Lung (tissue), 12 donors: ENCODE data around the gene CEP57. TPM values are rescaled to one million over a fixed set of nuclear protein-coding genes. Genes with fewer than 3 reads are reported as not detected.
A peak's percentile ranks its signal among the peaks of the same experiment; 100 is the strongest.

Source experiments
- ATAC-seq: fragments of 200-7000 bp; cut with Tn5 transposase; one replicate; pipeline ENCODE4 v1.9.1; 2020; ENCODE audit warnings: moderate number of reproducible peaks; ENCODE audit not compliant: insufficient read depth, low FRiP score
- DNase-seq, 3 donors: peaks; one replicate each; pipeline ENCODE4 v3.0.0-alpha.2; 2013 to 2017
- H3K27ac ChIP-seq, 2 donors: one replicate each; pipeline ENCODE4 v1.5.1; 2013; ENCODE audit warnings: mild to moderate bottlenecking in 2 of 2, moderate library complexity in 2 of 2, control low read depth in 1 of 2, inconsistent platforms in 1 of 2, low read depth in 1 of 2, low read length in 1 of 2
- H3K27me3 ChIP-seq, 3 donors: one replicate each; pipeline ENCODE4 v1.5.1; 2013; ENCODE audit warnings: low read length in 2 of 3; ENCODE audit not compliant: control insufficient read depth in 3 of 3, insufficient read depth in 3 of 3
- H3K36me3 ChIP-seq, 4 donors: one replicate each; pipeline ENCODE4 v1.5.1; 2013; ENCODE audit warnings: low read length in 4 of 4, mild to moderate bottlenecking in 1 of 4, moderate library complexity in 1 of 4; ENCODE audit not compliant: control insufficient read depth in 4 of 4, insufficient read depth in 4 of 4
- H3K4me1 ChIP-seq, 5 donors: one replicate each; pipeline ENCODE4 v1.5.1; 2013; ENCODE audit warnings: low read length in 5 of 5, mild to moderate bottlenecking in 2 of 5, moderate library complexity in 1 of 5; ENCODE audit not compliant: control insufficient read depth in 5 of 5, insufficient read depth in 5 of 5
- H3K4me3 ChIP-seq: one replicate; pipeline ENCODE4 v1.5.1; 2013; ENCODE audit warnings: mild to moderate bottlenecking, control low read depth, moderate library complexity
- H3K9ac ChIP-seq, 2 donors: one replicate each; pipeline ENCODE4 v1.5.1; 2013; ENCODE audit warnings: low read length in 2 of 2, control low read depth in 1 of 2; ENCODE audit not compliant: insufficient read depth in 1 of 2
- H3K9me3 ChIP-seq, 4 donors: one replicate each; pipeline ENCODE4 v1.5.1; 2013; ENCODE audit warnings: low read length in 3 of 4, mild to moderate bottlenecking in 1 of 4, moderate library complexity in 1 of 4; ENCODE audit not compliant: control insufficient read depth in 4 of 4, insufficient read depth in 3 of 4
- CTCF ChIP-seq: IDR thresholded peaks from 2 replicates; pipeline ENCODE4 v1.5.1; 2012; ENCODE audit warnings: mild to moderate bottlenecking; ENCODE audit errors: control extremely low read depth, extremely low read depth
- WGBS, 2 donors: extraction: QIAGEN DNeasy Blood & Tissue Kit; methylation state at CpG; one replicate each; pipeline ENCODE4 v1.1.7; 2013; 5-methylcytosine and 5-hydroxymethylcytosine counted together
- polyA plus RNA-seq, 2 donors: library from polyadenylated mRNA; stranded (reverse); fragments of 200-250 nt; gene quantifications; one replicate each; pipeline ENCODE4 v1.2.1, GENCODE V29; 2013
- total RNA-seq, 2 donors: library from RNA; depleted of rRNA in 1 of 2; stranded (reverse); fragments of >200 nt in 1 of 2; gene quantifications; one replicate each; pipeline ENCODE4 v1.2.1, GENCODE V29; 2014 to 2021
- donor health status: control.
- donor health status: control.
- donor health status: Bipolar disorder and iron deficiency.
- donor health status: healthy.
- donor health status: DM: yes; HTN: yes; CAD: no.

The CEP57 gene
- total and polyA plus RNA-seq, 4 donors = 11.3 to 88.8 (median 22.5) TPM

GRCh38 chr11:95845167-95845566 is 54.9 kb downstream of the CEP57 start:
- no peak overlapping the region for H3K27ac ChIP-seq
- H3K9me3 ChIP-seq = no peaks in the 10 kb centered on the region
- no peak for ATAC-seq
- WGBS, 2 donors = 96% methylated on average over 1 of the region's 1 CpG
- H3K36me3 ChIP-seq = peaks cover 0 to 43% (median 10%) of the 10 kb centered on the region in 4 donors
- no peak overlapping the region for H3K9ac ChIP-seq
- no peak overlapping the region for H3K4me3 ChIP-seq
- no peaks in the 10 kb centered on the region for H3K27me3 ChIP-seq
- TF ChIP-seq CTCF = no peak
- DNase-seq = no peak
- H3K4me1 ChIP-seq = peaks cover 0 to 4% (median 0%) of the 10 kb centered on the region in 5 donors

GRCh38 chr11:95849087-95849825 is 59.0 kb downstream of the CEP57 start:
- peak; percentile 16 for TF ChIP-seq CTCF
- Histone ChIP-seq H3K4me3 (no peak overlapping the region), H3K27me3 (no peaks in the 10 kb centered on the region), H3K9me3 (no peaks in the 10 kb centered on the region), H3K27ac (peak overlapping the region in 1 of 2 donors; percentile 60), H3K4me1 (peaks cover 0 to 4% (median 0%) of the 10 kb centered on the region in 5 donors), H3K36me3 (peaks cover 0 to 28% (median 8%) of the 10 kb centered on the region in 4 donors), H3K9ac (no peak overlapping the region)
- peak; percentile 55 to 81 (median 70) for DNase-seq
- WGBS, 2 donors = 68 to 75% methylated on average over 6 of the region's 6 CpGs
- peak; percentile 85 for ATAC-seq

GRCh38 chr11:95850137-95850536 is 59.8 kb downstream of the CEP57 start:
- no peak overlapping the region for H3K4me3 ChIP-seq
- TF ChIP-seq CTCF = no peak
- ATAC-seq (no peak), DNase-seq (no peak)
- peaks cover 0 to 4% (median 0%) of the 10 kb centered on the region in 5 donors for H3K4me1 ChIP-seq
- no peak overlapping the region for H3K9ac ChIP-seq
- H3K9me3 ChIP-seq = no peaks in the 10 kb centered on the region
- H3K27me3 ChIP-seq = no peaks in the 10 kb centered on the region
- H3K27ac ChIP-seq = no peak overlapping the region
- peaks cover 0 to 21% (median 6%) of the 10 kb centered on the region in 4 donors for H3K36me3 ChIP-seq
